Measurements from ENCODE around the gene PGM2.

PGM2 gene

DNA sequence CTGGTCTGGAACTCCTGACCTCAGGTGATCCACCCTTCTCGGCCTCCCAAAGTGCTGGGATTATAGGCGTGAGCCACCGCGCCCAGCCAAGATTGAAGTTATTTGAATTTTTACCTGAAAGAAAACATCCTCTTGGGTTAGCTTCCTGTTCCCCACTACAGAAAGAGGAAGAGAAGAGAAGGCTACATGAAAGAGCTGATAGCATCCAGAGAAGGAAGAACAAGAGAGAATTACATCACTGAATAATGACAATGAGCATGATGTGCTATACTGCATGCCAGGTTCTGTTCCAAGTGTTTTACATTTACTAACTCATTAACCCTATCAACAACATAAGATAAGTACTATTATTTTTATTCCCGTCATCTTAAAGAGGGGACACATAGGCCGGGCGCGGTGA is 52.9 kb downstream of the PGM2 start:
- H3K36me3 ChIP-seq (ENCODE audit: control insufficient read depth in 1 of 2, insufficient read depth in 2 of 2, low read depth in 1 of 2, low read length in 2 of 2), result no peaks in the 10 kb centered on the region
- peaks cover 9 to 12% of the 10 kb centered on the region in 2 experiments for H3K27me3 ChIP-seq (ENCODE audit: control insufficient read depth in 1 of 2, insufficient read depth in 1 of 2, low read length in 2 of 2)
- no peak overlapping the region for H3K23ac ChIP-seq (ENCODE audit: low read length in 2 of 2)
- H2BK15ac ChIP-seq (ENCODE audit: low read depth, poor library complexity, severe bottlenecking), result no peak overlapping the region
- no peak overlapping the region for H3K18ac ChIP-seq (ENCODE audit: low read depth in 1 of 2, low read length in 2 of 2)
- no peak overlapping the region for H2BK5ac ChIP-seq (ENCODE audit: low read depth, low read length, poor library complexity, severe bottlenecking)
- no peak overlapping the region for H3K27ac ChIP-seq (ENCODE audit: low read length, poor library complexity, severe bottlenecking)
- H3K4me1 ChIP-seq (ENCODE audit: control insufficient read depth, insufficient read depth, low read depth, low read length), result no peaks in the 10 kb centered on the region
- H2BK12ac ChIP-seq (ENCODE audit: low read length in 2 of 2), result no peak overlapping the region
- H2BK120ac ChIP-seq (ENCODE audit: low read depth, low read length), result no peak overlapping the region
- no peak overlapping the region for H3K9ac ChIP-seq (ENCODE audit: low read length)
- no peak for DNase-seq
- no peaks in the 10 kb centered on the region for H3K9me3 ChIP-seq (ENCODE audit: control insufficient read depth, low read length)
- H3K4me2 ChIP-seq (ENCODE audit: low read length, poor library complexity, severe bottlenecking), result no peak overlapping the region
- H3K4ac ChIP-seq (ENCODE audit: low read depth in 1 of 2, low read length in 2 of 2), result no peak overlapping the region
- no peak overlapping the region for H4K8ac ChIP-seq (ENCODE audit: low read length)
- H3K4me3 ChIP-seq (ENCODE audit: insufficient read depth in 1 of 2, low read depth in 1 of 2, low read length in 2 of 2), result no peak overlapping the region
- no peak overlapping the region for H3K14ac ChIP-seq (ENCODE audit: low read length in 2 of 2)
- H4K91ac ChIP-seq (ENCODE audit: low read length), result no peak overlapping the region
- no peak overlapping the region for H2AK5ac ChIP-seq (ENCODE audit: low read length, severe bottlenecking)
- no peak overlapping the region for H2AFZ ChIP-seq (ENCODE audit: low read depth, low read length)
- WGBS, result 98% methylated on average over 7 of the region's 8 CpGs
- H3K79me1 ChIP-seq (replicated peaks; ENCODE audit: low read length, poor library complexity, severe bottlenecking), result no peaks in the 10 kb centered on the region

GRCh38 chr4:37881811-37882210 is 55.3 kb downstream of the PGM2 start:
- no peak overlapping the region for H4K8ac ChIP-seq (ENCODE audit: low read length)
- H3K4me3 ChIP-seq (ENCODE audit: insufficient read depth in 1 of 2, low read depth in 1 of 2, low read length in 2 of 2), result no peak overlapping the region
- no peaks in the 10 kb centered on the region for H3K79me1 ChIP-seq (replicated peaks; ENCODE audit: low read length, poor library complexity, severe bottlenecking)
- H3K4ac ChIP-seq (ENCODE audit: low read depth in 1 of 2, low read length in 2 of 2), result no peak overlapping the region
- no peak for DNase-seq
- WGBS, result 97% methylated on average over 5 of the region's 5 CpGs
- H2BK120ac ChIP-seq (ENCODE audit: low read depth, low read length), result no peak overlapping the region
- no peak overlapping the region for H2AFZ ChIP-seq (ENCODE audit: low read depth, low read length)
- H3K23ac ChIP-seq (ENCODE audit: low read length in 2 of 2), result no peak overlapping the region
- H3K9ac ChIP-seq (ENCODE audit: low read length), result no peak overlapping the region
- no peak overlapping the region for H4K91ac ChIP-seq (ENCODE audit: low read length)
- H3K27ac ChIP-seq (ENCODE audit: low read length, poor library complexity, severe bottlenecking), result no peak overlapping the region
- peaks cover 14 to 23% of the 10 kb centered on the region in 2 experiments for H3K27me3 ChIP-seq (ENCODE audit: control insufficient read depth in 1 of 2, insufficient read depth in 1 of 2, low read length in 2 of 2)
- no peak overlapping the region for H2BK5ac ChIP-seq (ENCODE audit: low read depth, low read length, poor library complexity, severe bottlenecking)
- H3K36me3 ChIP-seq (ENCODE audit: control insufficient read depth in 1 of 2, insufficient read depth in 2 of 2, low read depth in 1 of 2, low read length in 2 of 2), result no peaks in the 10 kb centered on the region
- H3K14ac ChIP-seq (ENCODE audit: low read length in 2 of 2), result no peak overlapping the region
- H3K4me1 ChIP-seq (ENCODE audit: control insufficient read depth, insufficient read depth, low read depth, low read length), result no peaks in the 10 kb centered on the region
- H3K4me2 ChIP-seq (ENCODE audit: low read length, poor library complexity, severe bottlenecking), result no peak overlapping the region
- no peak overlapping the region for H2AK5ac ChIP-seq (ENCODE audit: low read length, severe bottlenecking)
- H3K18ac ChIP-seq (ENCODE audit: low read depth in 1 of 2, low read length in 2 of 2), result no peak overlapping the region
- no peaks in the 10 kb centered on the region for H3K9me3 ChIP-seq (ENCODE audit: control insufficient read depth, low read length)
- no peak overlapping the region for H2BK12ac ChIP-seq (ENCODE audit: low read length in 2 of 2)
- no peak overlapping the region for H2BK15ac ChIP-seq (ENCODE audit: low read depth, poor library complexity, severe bottlenecking)

DNA sequence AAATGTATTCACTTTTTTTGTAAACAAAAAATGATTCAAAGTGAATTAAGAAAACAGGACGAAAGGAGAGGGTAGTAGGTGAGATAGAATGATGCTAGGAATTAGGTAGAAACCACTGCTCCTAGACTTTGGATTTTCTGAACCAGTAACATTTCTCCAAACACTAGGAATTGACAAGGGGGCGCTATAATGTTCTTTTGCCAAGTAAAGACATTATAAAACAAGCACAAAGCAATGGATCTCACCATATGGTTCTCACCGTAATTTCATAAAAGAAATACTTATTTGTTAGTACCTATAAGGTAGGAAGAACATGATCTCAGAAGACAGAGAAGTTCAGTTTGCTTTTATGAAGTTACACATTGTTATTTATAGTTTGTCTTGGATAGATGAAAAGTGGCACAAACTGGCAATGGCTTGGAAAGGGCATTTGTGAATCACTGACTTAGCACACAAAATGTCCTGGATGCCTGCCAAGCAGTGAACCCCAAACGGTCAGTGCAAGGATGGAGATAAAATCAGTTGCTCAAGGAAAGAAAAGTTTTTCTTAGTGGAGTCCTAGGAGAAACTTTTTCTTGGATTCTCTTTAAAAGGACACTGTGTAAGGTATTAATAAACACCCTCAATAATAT is 56.3 kb downstream of the PGM2 start:
- no peaks in the 10 kb centered on the region for H3K79me1 ChIP-seq (replicated peaks; ENCODE audit: low read length, poor library complexity, severe bottlenecking)
- no peak overlapping the region for H2BK15ac ChIP-seq (ENCODE audit: low read depth, poor library complexity, severe bottlenecking)
- no peak overlapping the region for H3K4ac ChIP-seq (ENCODE audit: low read depth in 1 of 2, low read length in 2 of 2)
- no peak for DNase-seq
- H2BK120ac ChIP-seq (ENCODE audit: low read depth, low read length), result no peak overlapping the region
- no peaks in the 10 kb centered on the region for H3K9me3 ChIP-seq (ENCODE audit: control insufficient read depth, low read length)
- H2BK5ac ChIP-seq (ENCODE audit: low read depth, low read length, poor library complexity, severe bottlenecking), result no peak overlapping the region
- 73% methylated on average over 2 of the region's 4 CpGs for WGBS
- H2AFZ ChIP-seq (ENCODE audit: low read depth, low read length), result no peak overlapping the region
- no peak overlapping the region for H3K4me2 ChIP-seq (ENCODE audit: low read length, poor library complexity, severe bottlenecking)
- H3K36me3 ChIP-seq (ENCODE audit: control insufficient read depth in 1 of 2, insufficient read depth in 2 of 2, low read depth in 1 of 2, low read length in 2 of 2), result no peaks in the 10 kb centered on the region
- no peak overlapping the region for H3K27ac ChIP-seq (ENCODE audit: low read length, poor library complexity, severe bottlenecking)
- H3K18ac ChIP-seq (ENCODE audit: low read depth in 1 of 2, low read length in 2 of 2), result no peak overlapping the region
- H3K4me3 ChIP-seq (ENCODE audit: insufficient read depth in 1 of 2, low read depth in 1 of 2, low read length in 2 of 2), result no peak overlapping the region
- H4K8ac ChIP-seq (ENCODE audit: low read length), result no peak overlapping the region
- no peaks in the 10 kb centered on the region for H3K4me1 ChIP-seq (ENCODE audit: control insufficient read depth, insufficient read depth, low read depth, low read length)
- H3K14ac ChIP-seq (ENCODE audit: low read length in 2 of 2), result no peak overlapping the region
- H3K23ac ChIP-seq (ENCODE audit: low read length in 2 of 2), result no peak overlapping the region
- H2BK12ac ChIP-seq (ENCODE audit: low read length in 2 of 2), result no peak overlapping the region
- peaks cover 22 to 29% of the 10 kb centered on the region in 2 experiments for H3K27me3 ChIP-seq (ENCODE audit: control insufficient read depth in 1 of 2, insufficient read depth in 1 of 2, low read length in 2 of 2)
- H4K91ac ChIP-seq (ENCODE audit: low read length), result no peak overlapping the region
- H3K9ac ChIP-seq (ENCODE audit: low read length), result no peak overlapping the region
- H2AK5ac ChIP-seq (ENCODE audit: low read length, severe bottlenecking), result no peak overlapping the region

DNA sequence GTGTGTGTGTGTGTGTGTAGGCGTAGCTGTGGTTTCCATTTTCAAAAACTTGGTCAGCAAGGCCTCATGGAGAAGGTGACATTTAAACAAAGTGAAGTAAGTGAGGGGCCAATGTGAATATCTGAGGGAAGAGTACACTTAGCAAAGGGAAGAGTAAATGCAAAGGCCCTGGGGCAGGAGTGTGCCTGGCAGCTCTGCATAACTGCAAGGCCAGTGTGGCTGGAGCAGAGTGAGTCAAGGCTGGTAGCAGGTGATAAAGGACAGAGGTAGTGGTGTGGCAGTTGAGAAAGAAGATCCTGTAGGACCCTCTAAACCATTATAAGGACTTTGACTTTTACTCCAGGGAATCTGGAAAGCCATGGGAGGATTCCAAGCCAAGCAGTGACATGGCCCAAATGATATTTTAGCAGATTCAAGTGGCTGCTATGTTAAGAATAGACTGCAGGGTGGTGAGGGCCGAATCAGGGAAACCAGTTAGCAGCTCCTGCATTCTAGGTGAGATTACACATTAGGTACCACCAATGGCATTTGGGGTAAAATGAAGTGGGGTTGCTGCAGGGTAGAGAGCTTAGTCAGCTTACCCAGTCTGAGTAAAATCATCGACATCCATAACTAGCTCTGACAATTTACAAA is 58.5 kb downstream of the PGM2 start:
- Histone ChIP-seq H3K4me2 (ENCODE audit: low read length, poor library complexity, severe bottlenecking) (no peak overlapping the region), H2AK5ac (ENCODE audit: low read length, severe bottlenecking) (no peak overlapping the region), H2BK120ac (ENCODE audit: low read depth, low read length) (no peak overlapping the region), H3K27ac (ENCODE audit: low read length, poor library complexity, severe bottlenecking) (no peak overlapping the region), H3K36me3 (ENCODE audit: control insufficient read depth in 1 of 2, insufficient read depth in 2 of 2, low read depth in 1 of 2, low read length in 2 of 2) (no peaks in the 10 kb centered on the region), H4K8ac (ENCODE audit: low read length) (peak overlapping the region; percentile 49), H3K14ac (ENCODE audit: low read length in 2 of 2) (no peak overlapping the region), H3K18ac (ENCODE audit: low read depth in 1 of 2, low read length in 2 of 2) (no peak overlapping the region), H3K9ac (ENCODE audit: low read length) (no peak overlapping the region), H2BK12ac (ENCODE audit: low read length in 2 of 2) (no peak overlapping the region), H4K91ac (ENCODE audit: low read length) (no peak overlapping the region), H2BK15ac (ENCODE audit: low read depth, poor library complexity, severe bottlenecking) (no peak overlapping the region), H3K79me1 (replicated peaks; ENCODE audit: low read length, poor library complexity, severe bottlenecking) (no peaks in the 10 kb centered on the region), H3K4me1 (ENCODE audit: control insufficient read depth, insufficient read depth, low read depth, low read length) (peaks cover 3% of the 10 kb centered on the region), H3K27me3 (ENCODE audit: control insufficient read depth in 1 of 2, insufficient read depth in 1 of 2, low read length in 2 of 2) (peaks cover 41 to 47% of the 10 kb centered on the region in 2 experiments), H2BK5ac (ENCODE audit: low read depth, low read length, poor library complexity, severe bottlenecking) (no peak overlapping the region), H3K9me3 (ENCODE audit: control insufficient read depth, low read length) (no peaks in the 10 kb centered on the region), H3K4me3 (ENCODE audit: insufficient read depth in 1 of 2, low read depth in 1 of 2, low read length in 2 of 2) (no peak overlapping the region), H3K4ac (ENCODE audit: low read depth in 1 of 2, low read length in 2 of 2) (no peak overlapping the region), H3K23ac (ENCODE audit: low read length in 2 of 2) (no peak overlapping the region), H2AFZ (ENCODE audit: low read depth, low read length) (no peak overlapping the region)
- DNase-seq, result no peak
- 91% methylated on average over 3 of the region's 3 CpGs for WGBS

Measured in mesenchymal stem cell (in vitro differentiated cells and primary cell).